H9 (cell line): ENCODE data around the gene MAP2K1. TPM values are rescaled to one million over a fixed set of nuclear protein-coding genes. Genes with fewer than 3 reads are reported as not detected.

ENCODE experiments used
- DNase-seq: peaks from one replicate; pipeline ENCODE4 v3.0.0-alpha.2; 2017
- H2AFZ ChIP-seq: one replicate; pipeline ENCODE4 v1.6.1; 2013; ENCODE audit warnings: mild to moderate bottlenecking, low read length, control low read depth, moderate library complexity
- H2AK5ac ChIP-seq: 2 replicates; pipeline ENCODE4 v1.6.1; 2013; ENCODE audit warnings: low read length, control low read depth, mixed read lengths; ENCODE audit not compliant: insufficient read length
- H2BK120ac ChIP-seq: one replicate; pipeline ENCODE4 v1.6.1; 2013; ENCODE audit warnings: low read depth, mild to moderate bottlenecking, low read length, control low read depth, inconsistent platforms; ENCODE audit not compliant: poor library complexity, severe bottlenecking
- H2BK12ac ChIP-seq: 2 replicates; pipeline ENCODE4 v1.6.1; 2013; ENCODE audit warnings: low read length, control low read depth, mixed read lengths, low read depth; ENCODE audit not compliant: insufficient read length
- H2BK15ac ChIP-seq: 2 replicates; pipeline ENCODE4 v1.6.1; 2013; ENCODE audit warnings: low read depth, low read length, control low read depth
- H2BK20ac ChIP-seq: one replicate; pipeline ENCODE4 v1.6.1; 2013; ENCODE audit warnings: low read depth, mild to moderate bottlenecking, low read length, control low read depth, inconsistent platforms; ENCODE audit not compliant: poor library complexity, severe bottlenecking
- H2BK5ac ChIP-seq: 2 replicates; pipeline ENCODE4 v1.6.1; 2013; ENCODE audit warnings: low read length, control low read depth, mixed read lengths; ENCODE audit not compliant: insufficient read length
- H3K14ac ChIP-seq: 2 replicates; pipeline ENCODE4 v1.6.1; 2013; ENCODE audit warnings: low read length, control low read depth; ENCODE audit not compliant: insufficient read depth
- H3K18ac ChIP-seq: 2 replicates; pipeline ENCODE4 v1.6.1; 2013; ENCODE audit warnings: low read depth, mild to moderate bottlenecking, mixed read lengths, low read length, control low read depth; ENCODE audit not compliant: insufficient read length
- H3K23ac ChIP-seq: 2 replicates; pipeline ENCODE4 v1.6.1; 2013; ENCODE audit warnings: low read length, control low read depth, mixed read lengths, low read depth; ENCODE audit not compliant: insufficient read length
- H3K23me2 ChIP-seq: 2 replicates; pipeline ENCODE4 v1.6.1; 2013; ENCODE audit warnings: low read depth, mild to moderate bottlenecking, mixed read lengths, low read length, control low read depth; ENCODE audit not compliant: insufficient read length, poor library complexity, severe bottlenecking
- H3K27ac ChIP-seq: 2 replicates; pipeline ENCODE4 v1.5.1; 2013; ENCODE audit warnings: low read length, control low read depth, mixed read lengths, low read depth; ENCODE audit not compliant: insufficient read length
- H3K27me3 ChIP-seq: 2 replicates; pipeline ENCODE4 v1.6.1; 2013; ENCODE audit warnings: low read length, control low read depth, inconsistent platforms; ENCODE audit not compliant: insufficient read depth
- H3K4ac ChIP-seq: 2 replicates; pipeline ENCODE4 v1.6.1; 2013; ENCODE audit warnings: low read depth, mild to moderate bottlenecking, control low read depth, inconsistent platforms, low read length, moderate library complexity
- H3K4me1 ChIP-seq: 2 replicates; pipeline ENCODE4 v1.6.1; 2013; ENCODE audit warnings: low read length, control low read depth, inconsistent platforms; ENCODE audit not compliant: insufficient read depth
- H3K4me2 ChIP-seq: 2 replicates; pipeline ENCODE4 v1.6.1; 2013; ENCODE audit warnings: low read length, control low read depth, mixed read lengths; ENCODE audit not compliant: insufficient read length, insufficient read depth
- H3K56ac ChIP-seq: 2 replicates; pipeline ENCODE4 v1.6.1; 2013; ENCODE audit warnings: low read depth, mild to moderate bottlenecking, mixed read lengths, low read length, control low read depth; ENCODE audit not compliant: insufficient read length
- H3K79me1 ChIP-seq: 2 replicates; pipeline ENCODE4 v1.6.1; 2013; ENCODE audit warnings: low read depth, mild to moderate bottlenecking, moderate library complexity, low read length, control low read depth, inconsistent platforms; ENCODE audit not compliant: insufficient read depth, poor library complexity, severe bottlenecking
- H3K79me2 ChIP-seq: 2 replicates; pipeline ENCODE4 v1.6.1; 2013; ENCODE audit warnings: low read length, control low read depth, inconsistent platforms; ENCODE audit not compliant: insufficient read depth
- H3K9ac ChIP-seq: 2 replicates; pipeline ENCODE4 v1.6.1; 2013; ENCODE audit warnings: low read length, control low read depth, mixed read lengths; ENCODE audit not compliant: insufficient read length; ENCODE audit errors: extremely low read depth
- H3K9me3 ChIP-seq: one replicate; pipeline ENCODE4 v1.6.1; 2013; ENCODE audit warnings: low read depth, low read length, inconsistent platforms; ENCODE audit not compliant: control insufficient read depth
- H3T11ph ChIP-seq: one replicate; pipeline ENCODE4 v1.6.1; 2013; ENCODE audit warnings: mild to moderate bottlenecking, low read length, control low read depth, inconsistent platforms
- H4K20me1 ChIP-seq: one replicate; pipeline ENCODE4 v1.6.1; 2013; ENCODE audit not compliant: control insufficient read depth, insufficient read length, insufficient read depth
- H4K5ac ChIP-seq: 2 replicates; pipeline ENCODE4 v1.6.1; 2013; ENCODE audit warnings: low read depth, mild to moderate bottlenecking, mixed read lengths, low read length, control low read depth; ENCODE audit not compliant: insufficient read length
- H4K8ac ChIP-seq: replicated peaks from 2 replicates; pipeline ENCODE4 v1.6.1; 2013; ENCODE audit warnings: low read length, control low read depth, mixed read lengths, low read depth; ENCODE audit not compliant: insufficient read length
- H4K91ac ChIP-seq: 2 replicates; pipeline ENCODE4 v1.6.1; 2013; ENCODE audit warnings: low read depth, mild to moderate bottlenecking, moderate library complexity, mixed read lengths, low read length, control low read depth; ENCODE audit not compliant: insufficient read length
- H3K27ac Mint-ChIP-seq, 3 experiments: 2 replicates in 2 of 3; 3 replicates in 1 of 3; pipeline ENCODE4 v1.8.0; 2020 to 2021; ENCODE audit warnings: mixed read lengths in 3 of 3, mild to moderate bottlenecking in 1 of 3, moderate library complexity in 1 of 3
- H3K27me3 Mint-ChIP-seq: 2 replicates; pipeline ENCODE4 v1.8.0; 2021; ENCODE audit warnings: low read depth, mild to moderate bottlenecking, moderate library complexity, mixed read lengths
- H3K36me3 Mint-ChIP-seq, 3 experiments: 2 replicates in 2 of 3; 3 replicates in 1 of 3; pipeline ENCODE4 v1.8.0; 2020 to 2021; ENCODE audit warnings: low read depth in 3 of 3, mixed read lengths in 3 of 3; ENCODE audit not compliant: insufficient read depth in 1 of 3
- H3K4me1 Mint-ChIP-seq, 2 experiments: 2 replicates each; pipeline ENCODE4 v1.8.0; 2020; ENCODE audit warnings: mixed read lengths in 2 of 2
- H3K4me3 Mint-ChIP-seq, 2 experiments: 2 replicates in 1 of 2; 3 replicates in 1 of 2; pipeline ENCODE4 v1.8.0; 2020 to 2021; ENCODE audit warnings: mild to moderate bottlenecking in 2 of 2, mixed read lengths in 2 of 2, moderate library complexity in 1 of 2
- H3K9me3 Mint-ChIP-seq, 2 experiments: 2 replicates in 1 of 2; 3 replicates in 1 of 2; pipeline ENCODE4 v1.8.0; 2020; ENCODE audit warnings: mild to moderate bottlenecking in 2 of 2, mixed read lengths in 2 of 2, moderate library complexity in 1 of 2
- WGBS: extraction: QIAGEN DNeasy Blood & Tissue Kit; methylation state at CpG from one replicate; pipeline ENCODE4 v1.1.7; 2013; ENCODE audit warnings: missing lambda C conversion rate, low lambda C conversion rate, mixed read lengths; ENCODE audit not compliant: insufficient read length; ENCODE audit errors: extremely low coverage; 5-methylcytosine and 5-hydroxymethylcytosine counted together
- total RNA-seq: library from RNA; stranded (reverse); gene quantifications from 2 replicates; pipeline ENCODE4 v1.2.1, GENCODE V29; 2021
- TF ChIP-seq, protein P1 (sequence below): fragments of 200-600 bp; sonication (generic); conservative IDR thresholded peaks from 3 replicates; pipeline ENCODE4 v1.8.0; 2021; ENCODE audit warnings: antibody characterized with exemption, mild to moderate bottlenecking

The MAP2K1 gene
- total RNA-seq, 1 experiment from 2014 or later, result 50.8 TPM

DNA sequence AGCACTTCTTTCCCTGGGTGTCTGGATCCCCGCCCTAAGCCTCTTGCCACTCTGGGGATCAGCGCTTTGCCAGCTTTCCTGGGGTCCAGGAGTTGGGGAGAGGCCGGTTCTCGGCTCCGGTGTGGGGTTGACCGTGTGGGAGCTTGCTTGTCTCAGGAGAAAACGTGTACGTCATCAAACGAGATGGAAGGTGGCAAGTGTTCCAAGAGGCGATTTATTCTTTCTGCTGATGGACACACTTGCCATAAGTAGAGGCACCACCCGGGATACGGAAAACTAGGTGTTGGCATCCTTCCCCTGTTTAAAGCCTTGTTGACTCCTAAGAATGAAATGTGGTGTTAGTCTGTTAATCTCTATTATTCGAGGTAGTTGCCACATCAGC lies 118.7 kb downstream of the MAP2K1 start:
- peaks cover 22 to 32% of the 10 kb centered on the region in 2 experiments for H3K4me1 Mint-ChIP-seq
- no peaks in the 10 kb centered on the region for H4K20me1 ChIP-seq
- no CpG with 5 or more reads among the region's 13 CpGs for WGBS
- H3K4me3 Mint-ChIP-seq, result peak overlapping the region; percentile 98 to 100
- H4K8ac ChIP-seq, result no peak overlapping the region
- peaks cover 31% of the 10 kb centered on the region; the same call in 1 of the 2 replicates for H3K79me2 ChIP-seq
- H3K9me3 ChIP-seq, result no peaks in the 10 kb centered on the region
- H3K56ac ChIP-seq, result no peak overlapping the region
- H3K4ac ChIP-seq, result no peak overlapping the region
- H2BK15ac ChIP-seq, result no peak overlapping the region
- no peaks in the 10 kb centered on the region for H3K27me3 Mint-ChIP-seq
- H2BK20ac ChIP-seq, result no peak overlapping the region
- H4K91ac ChIP-seq, result no peak overlapping the region
- H3K18ac ChIP-seq, result peak overlapping the region; percentile 8
- H2BK5ac ChIP-seq, result no peak overlapping the region
- no peak overlapping the region for H2AFZ ChIP-seq
- no peak overlapping the region for H2AK5ac ChIP-seq
- peak overlapping the region; percentile 96 for H3K9ac ChIP-seq
- no peak overlapping the region for H3T11ph ChIP-seq
- no peak overlapping the region for H4K5ac ChIP-seq
- H3K36me3 Mint-ChIP-seq, result peaks cover 39 to 55% (median 54%) of the 10 kb centered on the region in 3 experiments
- no peak overlapping the region for H2BK120ac ChIP-seq
- H3K27ac Mint-ChIP-seq, result peak overlapping the region; percentile 98 to 100 (median 100)
- no peak for DNase-seq
- TF ChIP-seq, protein P1, sequence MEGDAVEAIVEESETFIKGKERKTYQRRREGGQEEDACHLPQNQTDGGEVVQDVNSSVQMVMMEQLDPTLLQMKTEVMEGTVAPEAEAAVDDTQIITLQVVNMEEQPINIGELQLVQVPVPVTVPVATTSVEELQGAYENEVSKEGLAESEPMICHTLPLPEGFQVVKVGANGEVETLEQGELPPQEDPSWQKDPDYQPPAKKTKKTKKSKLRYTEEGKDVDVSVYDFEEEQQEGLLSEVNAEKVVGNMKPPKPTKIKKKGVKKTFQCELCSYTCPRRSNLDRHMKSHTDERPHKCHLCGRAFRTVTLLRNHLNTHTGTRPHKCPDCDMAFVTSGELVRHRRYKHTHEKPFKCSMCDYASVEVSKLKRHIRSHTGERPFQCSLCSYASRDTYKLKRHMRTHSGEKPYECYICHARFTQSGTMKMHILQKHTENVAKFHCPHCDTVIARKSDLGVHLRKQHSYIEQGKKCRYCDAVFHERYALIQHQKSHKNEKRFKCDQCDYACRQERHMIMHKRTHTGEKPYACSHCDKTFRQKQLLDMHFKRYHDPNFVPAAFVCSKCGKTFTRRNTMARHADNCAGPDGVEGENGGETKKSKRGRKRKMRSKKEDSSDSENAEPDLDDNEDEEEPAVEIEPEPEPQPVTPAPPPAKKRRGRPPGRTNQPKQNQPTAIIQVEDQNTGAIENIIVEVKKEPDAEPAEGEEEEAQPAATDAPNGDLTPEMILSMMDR, result no peak
- H3K23ac ChIP-seq, result no peak overlapping the region
- no peak overlapping the region for H2BK12ac ChIP-seq
- H3K9me3 Mint-ChIP-seq, result no peaks in the 10 kb centered on the region; a peak in 2 of 5 replicates
- no peaks in the 10 kb centered on the region for H3K23me2 ChIP-seq
- H3K79me1 ChIP-seq, result no peaks in the 10 kb centered on the region
- H3K4me2 ChIP-seq, result peak overlapping the region; percentile 87
- H3K27ac ChIP-seq, result peak overlapping the region; percentile 47
- H3K27me3 ChIP-seq, result no peaks in the 10 kb centered on the region
- H3K14ac ChIP-seq, result no peak overlapping the region; the same call in 1 of the 2 replicates
- H3K4me1 ChIP-seq, result no peaks in the 10 kb centered on the region
